SK-N-SH treated with all-trans-retinoic acid at 6 μM for 48 hours (cell line): ENCODE results near the gene ATP13A2.

Source experiments
- ATAC-seq: fragments of 200-7000 bp; cut with Tn5 transposase; 3 replicates; pipeline ENCODE4 v1.9.1; 2020; ENCODE audit warnings: mild to moderate bottlenecking, moderate library complexity
- ARNTL ChIP-seq: fragments of 450-650 bp; formaldehyde crosslinking; IDR thresholded peaks from 2 replicates; pipeline ENCODE4 v1.5.0; 2020; ENCODE audit warnings: low read depth, mild to moderate bottlenecking, moderate library complexity, borderline replicate concordance
- BACH2 ChIP-seq: fragments of 250-450 bp; sonication (Bioruptor Pico); IDR thresholded peaks from 2 replicates; pipeline ENCODE4 v1.9.0; 2021; ENCODE audit warnings: mild to moderate bottlenecking, borderline replicate concordance
- ESRRG ChIP-seq: fragments of 250-450 bp; sonication (Bioruptor Pico); IDR thresholded peaks from 2 replicates; pipeline ENCODE4 v1.6.1; 2021; ENCODE audit warnings: mild to moderate bottlenecking
- GLIS3 ChIP-seq: fragments of 250-450 bp; sonication (Bioruptor Pico); IDR thresholded peaks from 2 replicates; pipeline ENCODE4 v1.5.0; 2020; ENCODE audit warnings: mild to moderate bottlenecking, moderate library complexity
- ISL1 ChIP-seq: fragments of 250-450 bp; sonication (Bioruptor Pico); IDR thresholded peaks from 2 replicates; pipeline ENCODE4 v2.1.2; 2022; ENCODE audit warnings: mild to moderate bottlenecking, moderate library complexity
- OSR1 ChIP-seq: fragments of 250-450 bp; sonication (Bioruptor Pico); IDR thresholded peaks from 2 replicates; pipeline ENCODE4 v1.8.0; 2022; ENCODE audit warnings: moderate library complexity, mild to moderate bottlenecking, inconsistent platforms
- PPARA ChIP-seq: fragments of 250-450 bp; sonication (Bioruptor Pico); IDR thresholded peaks from 2 replicates; pipeline ENCODE4 v1.5.0; 2020; ENCODE audit warnings: mild to moderate bottlenecking, borderline replicate concordance
- RARB ChIP-seq: fragments of 250-450 bp; sonication (Bioruptor Pico); IDR thresholded peaks from 2 replicates; pipeline ENCODE4 v1.8.0; 2021; ENCODE audit warnings: mild to moderate bottlenecking, moderate library complexity
- SNAI2 ChIP-seq: fragments of 250-450 bp; sonication (Bioruptor Pico); IDR thresholded peaks from 2 replicates; pipeline ENCODE4 v1.5.0; 2020; ENCODE audit warnings: mild to moderate bottlenecking, moderate library complexity
- TCF4 ChIP-seq: fragments of 250-450 bp; sonication (Bioruptor Pico); IDR thresholded peaks from 2 replicates; pipeline ENCODE4 v1.8.0; 2021; ENCODE audit warnings: mild to moderate bottlenecking, moderate library complexity, borderline replicate concordance
- TOX ChIP-seq: fragments of 250-450 bp; sonication (Bioruptor Pico); IDR thresholded peaks from 2 replicates; pipeline ENCODE4 v1.8.0; 2021; ENCODE audit warnings: mild to moderate bottlenecking, moderate library complexity, borderline replicate concordance
- ZC3H10 ChIP-seq: fragments of 250-450 bp; sonication (Bioruptor Pico); IDR thresholded peaks from 2 replicates; pipeline ENCODE4 v1.5.1; 2021; ENCODE audit warnings: mild to moderate bottlenecking, moderate library complexity
- ZFP3 ChIP-seq: fragments of 250-450 bp; sonication (Bioruptor Pico); IDR thresholded peaks from 2 replicates; pipeline ENCODE4 v1.5.0; 2020; ENCODE audit warnings: mild to moderate bottlenecking, moderate library complexity
- ZFP30 ChIP-seq: fragments of 450-650 bp; formaldehyde crosslinking; IDR thresholded peaks from 2 replicates; pipeline ENCODE4 v1.5.0; 2022; ENCODE audit warnings: mild to moderate bottlenecking, moderate library complexity
- ZNF565 ChIP-seq: fragments of 450-650 bp; formaldehyde crosslinking; conservative IDR thresholded peaks from 2 replicates; pipeline ENCODE4 v1.5.0; 2020; ENCODE audit warnings: low read depth, mild to moderate bottlenecking, moderate library complexity
- ZNF70 ChIP-seq: fragments of 450-650 bp; formaldehyde crosslinking; IDR thresholded peaks from 2 replicates; pipeline ENCODE4 v1.5.0; 2020; ENCODE audit warnings: mild to moderate bottlenecking, moderate library complexity
- ZNF8 ChIP-seq: fragments of 450-650 bp; formaldehyde crosslinking; IDR thresholded peaks from 2 replicates; pipeline ENCODE4 v1.5.0; 2020; ENCODE audit warnings: mild to moderate bottlenecking, moderate library complexity
- TF ChIP-seq, protein P1 (sequence below): fragments of 250-450 bp; sonication (Bioruptor Pico); IDR thresholded peaks from 2 replicates; pipeline ENCODE4 v1.8.0; 2020; ENCODE audit warnings: mild to moderate bottlenecking, moderate library complexity, borderline replicate concordance
- TF ChIP-seq, protein P2 (sequence below): fragments of 250-450 bp; sonication (Bioruptor Pico); IDR thresholded peaks from 2 replicates; pipeline ENCODE4 v1.5.1; 2020; ENCODE audit warnings: low read depth, mild to moderate bottlenecking, moderate library complexity
- TF ChIP-seq, protein P3 (sequence below): fragments of 250-450 bp; sonication (Bioruptor Pico); IDR thresholded peaks from 2 replicates; pipeline ENCODE4 v1.5.0; 2020; ENCODE audit warnings: mild to moderate bottlenecking, moderate library complexity
- TF ChIP-seq, protein P4 (sequence below): fragments of 250-450 bp; sonication (Bioruptor Pico); IDR thresholded peaks from 2 replicates; pipeline ENCODE4 v1.5.1; 2021; ENCODE audit warnings: mild to moderate bottlenecking, moderate library complexity
- TF ChIP-seq, protein P5 (sequence below): fragments of 250-450 bp; sonication (Bioruptor Pico); IDR thresholded peaks from 2 replicates; pipeline ENCODE4 v1.8.0; 2021; ENCODE audit warnings: low read depth, mild to moderate bottlenecking, moderate library complexity, borderline replicate concordance

ATP13A2 gene

DNA sequence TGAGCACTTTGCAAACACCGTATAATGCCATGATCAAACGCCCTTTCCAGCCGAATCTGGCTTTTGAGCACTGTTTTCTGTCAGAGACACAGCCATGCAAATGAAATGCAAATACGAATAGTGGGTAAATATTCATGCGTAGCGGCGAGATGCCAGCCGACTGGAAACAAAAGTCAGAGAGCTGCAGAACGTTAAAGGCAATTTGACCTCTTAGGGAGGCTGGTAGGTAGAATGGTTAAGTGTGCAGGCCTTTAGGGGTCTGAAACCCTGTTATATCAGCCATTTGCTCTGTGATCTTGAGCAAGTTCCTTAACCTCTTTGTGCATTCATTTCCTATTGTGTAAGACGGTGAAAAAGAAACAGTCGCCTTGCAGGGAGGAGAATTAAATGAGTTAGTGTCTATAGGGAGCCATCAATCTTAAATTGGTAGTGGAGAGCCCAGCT, 48.6 kb upstream of the ATP13A2 start:
- TF ChIP-seq BACH2 (CRISPR knock-in tag) (no peak), SNAI2 (CRISPR knock-in tag) (no peak), ZC3H10 (CRISPR knock-in tag) (no peak), ZFP30 (no peak), ZNF565 (CRISPR knock-in tag) (no peak), ESRRG (CRISPR knock-in tag) (no peak), RARB (no peak), ZNF70 (CRISPR knock-in tag) (no peak), PPARA (CRISPR knock-in tag) (no peak), GLIS3 (CRISPR knock-in tag) (no peak), TCF4 (CRISPR knock-in tag) (no peak), ARNTL (CRISPR knock-in tag) (no peak), ZNF8 (no peak), ZFP3 (no peak), TOX (CRISPR knock-in tag) (no peak), OSR1 (no peak)
- TF ChIP-seq, protein P1, sequence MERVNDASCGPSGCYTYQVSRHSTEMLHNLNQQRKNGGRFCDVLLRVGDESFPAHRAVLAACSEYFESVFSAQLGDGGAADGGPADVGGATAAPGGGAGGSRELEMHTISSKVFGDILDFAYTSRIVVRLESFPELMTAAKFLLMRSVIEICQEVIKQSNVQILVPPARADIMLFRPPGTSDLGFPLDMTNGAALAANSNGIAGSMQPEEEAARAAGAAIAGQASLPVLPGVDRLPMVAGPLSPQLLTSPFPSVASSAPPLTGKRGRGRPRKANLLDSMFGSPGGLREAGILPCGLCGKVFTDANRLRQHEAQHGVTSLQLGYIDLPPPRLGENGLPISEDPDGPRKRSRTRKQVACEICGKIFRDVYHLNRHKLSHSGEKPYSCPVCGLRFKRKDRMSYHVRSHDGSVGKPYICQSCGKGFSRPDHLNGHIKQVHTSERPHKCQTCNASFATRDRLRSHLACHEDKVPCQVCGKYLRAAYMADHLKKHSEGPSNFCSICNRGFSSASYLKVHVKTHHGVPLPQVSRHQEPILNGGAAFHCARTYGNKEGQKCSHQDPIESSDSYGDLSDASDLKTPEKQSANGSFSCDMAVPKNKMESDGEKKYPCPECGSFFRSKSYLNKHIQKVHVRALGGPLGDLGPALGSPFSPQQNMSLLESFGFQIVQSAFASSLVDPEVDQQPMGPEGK (CRISPR knock-in tag) = no peak
- TF ChIP-seq, protein P2, sequence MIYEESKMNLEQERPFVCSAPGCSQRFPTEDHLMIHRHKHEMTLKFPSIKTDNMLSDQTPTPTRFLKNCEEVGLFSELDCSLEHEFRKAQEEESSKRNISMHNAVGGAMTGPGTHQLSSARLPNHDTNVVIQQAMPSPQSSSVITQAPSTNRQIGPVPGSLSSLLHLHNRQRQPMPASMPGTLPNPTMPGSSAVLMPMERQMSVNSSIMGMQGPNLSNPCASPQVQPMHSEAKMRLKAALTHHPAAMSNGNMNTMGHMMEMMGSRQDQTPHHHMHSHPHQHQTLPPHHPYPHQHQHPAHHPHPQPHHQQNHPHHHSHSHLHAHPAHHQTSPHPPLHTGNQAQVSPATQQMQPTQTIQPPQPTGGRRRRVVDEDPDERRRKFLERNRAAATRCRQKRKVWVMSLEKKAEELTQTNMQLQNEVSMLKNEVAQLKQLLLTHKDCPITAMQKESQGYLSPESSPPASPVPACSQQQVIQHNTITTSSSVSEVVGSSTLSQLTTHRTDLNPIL (CRISPR knock-in tag) = no peak
- TF ChIP-seq, protein P3, sequence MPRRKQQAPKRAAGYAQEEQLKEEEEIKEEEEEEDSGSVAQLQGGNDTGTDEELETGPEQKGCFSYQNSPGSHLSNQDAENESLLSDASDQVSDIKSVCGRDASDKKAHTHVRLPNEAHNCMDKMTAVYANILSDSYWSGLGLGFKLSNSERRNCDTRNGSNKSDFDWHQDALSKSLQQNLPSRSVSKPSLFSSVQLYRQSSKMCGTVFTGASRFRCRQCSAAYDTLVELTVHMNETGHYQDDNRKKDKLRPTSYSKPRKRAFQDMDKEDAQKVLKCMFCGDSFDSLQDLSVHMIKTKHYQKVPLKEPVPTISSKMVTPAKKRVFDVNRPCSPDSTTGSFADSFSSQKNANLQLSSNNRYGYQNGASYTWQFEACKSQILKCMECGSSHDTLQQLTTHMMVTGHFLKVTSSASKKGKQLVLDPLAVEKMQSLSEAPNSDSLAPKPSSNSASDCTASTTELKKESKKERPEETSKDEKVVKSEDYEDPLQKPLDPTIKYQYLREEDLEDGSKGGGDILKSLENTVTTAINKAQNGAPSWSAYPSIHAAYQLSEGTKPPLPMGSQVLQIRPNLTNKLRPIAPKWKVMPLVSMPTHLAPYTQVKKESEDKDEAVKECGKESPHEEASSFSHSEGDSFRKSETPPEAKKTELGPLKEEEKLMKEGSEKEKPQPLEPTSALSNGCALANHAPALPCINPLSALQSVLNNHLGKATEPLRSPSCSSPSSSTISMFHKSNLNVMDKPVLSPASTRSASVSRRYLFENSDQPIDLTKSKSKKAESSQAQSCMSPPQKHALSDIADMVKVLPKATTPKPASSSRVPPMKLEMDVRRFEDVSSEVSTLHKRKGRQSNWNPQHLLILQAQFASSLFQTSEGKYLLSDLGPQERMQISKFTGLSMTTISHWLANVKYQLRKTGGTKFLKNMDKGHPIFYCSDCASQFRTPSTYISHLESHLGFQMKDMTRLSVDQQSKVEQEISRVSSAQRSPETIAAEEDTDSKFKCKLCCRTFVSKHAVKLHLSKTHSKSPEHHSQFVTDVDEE (CRISPR knock-in tag) = no peak
- TF ChIP-seq, protein P4, sequence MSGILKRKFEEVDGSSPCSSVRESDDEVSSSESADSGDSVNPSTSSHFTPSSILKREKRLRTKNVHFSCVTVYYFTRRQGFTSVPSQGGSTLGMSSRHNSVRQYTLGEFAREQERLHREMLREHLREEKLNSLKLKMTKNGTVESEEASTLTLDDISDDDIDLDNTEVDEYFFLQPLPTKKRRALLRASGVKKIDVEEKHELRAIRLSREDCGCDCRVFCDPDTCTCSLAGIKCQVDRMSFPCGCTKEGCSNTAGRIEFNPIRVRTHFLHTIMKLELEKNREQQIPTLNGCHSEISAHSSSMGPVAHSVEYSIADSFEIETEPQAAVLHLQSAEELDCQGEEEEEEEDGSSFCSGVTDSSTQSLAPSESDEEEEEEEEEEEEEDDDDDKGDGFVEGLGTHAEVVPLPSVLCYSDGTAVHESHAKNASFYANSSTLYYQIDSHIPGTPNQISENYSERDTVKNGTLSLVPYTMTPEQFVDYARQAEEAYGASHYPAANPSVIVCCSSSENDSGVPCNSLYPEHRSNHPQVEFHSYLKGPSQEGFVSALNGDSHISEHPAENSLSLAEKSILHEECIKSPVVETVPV = no peak
- no peak for ATAC-seq

DNA sequence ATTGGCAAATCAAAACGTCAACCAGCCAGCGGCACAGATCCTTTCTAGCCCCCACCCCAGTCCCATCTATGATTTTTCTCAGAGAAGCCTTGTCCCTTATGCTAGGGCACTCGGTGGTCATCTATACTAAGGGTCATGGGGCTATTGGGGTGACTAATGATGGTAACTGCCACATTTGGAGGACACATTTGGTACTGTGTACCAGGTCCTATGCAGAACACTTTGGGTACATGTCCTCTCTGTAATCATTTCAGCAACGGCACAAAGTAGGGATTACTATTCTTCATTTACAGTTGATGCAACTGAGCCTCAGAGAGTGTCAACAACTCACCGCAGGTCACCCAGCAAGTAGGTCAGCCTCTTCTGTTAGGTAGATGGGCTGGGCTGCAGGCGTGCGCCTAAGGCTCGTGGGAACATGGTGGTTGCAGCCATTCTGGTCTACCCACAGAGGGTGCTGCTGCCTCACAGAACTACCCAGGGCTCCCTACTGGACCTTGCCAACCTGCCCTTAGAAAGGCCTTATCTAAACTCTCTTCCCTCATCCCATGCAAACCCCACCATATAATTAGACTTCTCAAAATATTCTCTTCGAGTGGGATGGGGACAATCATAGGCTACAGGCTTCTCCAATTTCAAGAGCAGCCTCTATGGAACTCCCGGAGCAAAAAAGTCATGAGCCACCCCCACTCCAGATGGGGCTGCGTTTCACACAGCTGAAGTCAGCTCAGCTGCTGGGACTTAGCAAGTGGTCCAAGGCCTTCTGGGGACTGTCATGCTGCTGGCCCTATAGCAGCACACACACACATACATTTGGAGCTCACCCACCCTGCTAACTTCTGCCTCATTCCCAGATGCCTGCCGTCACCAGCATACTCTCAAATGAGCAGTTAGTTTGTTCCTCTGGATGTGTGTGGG, 47.9 kb upstream of the ATP13A2 start:
- TF ChIP-seq ISL1 (CRISPR knock-in tag) (no peak), TOX (CRISPR knock-in tag) (no peak), ZNF70 (CRISPR knock-in tag) (no peak), TCF4 (CRISPR knock-in tag) (no peak), BACH2 (CRISPR knock-in tag) (no peak), PPARA (CRISPR knock-in tag) (no peak), ZFP30 (no peak), RARB (no peak), GLIS3 (CRISPR knock-in tag) (no peak), OSR1 (no peak)
- TF ChIP-seq, protein P2 (CRISPR knock-in tag) = no peak
- TF ChIP-seq, protein P4 = no peak
- TF ChIP-seq, protein P5, sequence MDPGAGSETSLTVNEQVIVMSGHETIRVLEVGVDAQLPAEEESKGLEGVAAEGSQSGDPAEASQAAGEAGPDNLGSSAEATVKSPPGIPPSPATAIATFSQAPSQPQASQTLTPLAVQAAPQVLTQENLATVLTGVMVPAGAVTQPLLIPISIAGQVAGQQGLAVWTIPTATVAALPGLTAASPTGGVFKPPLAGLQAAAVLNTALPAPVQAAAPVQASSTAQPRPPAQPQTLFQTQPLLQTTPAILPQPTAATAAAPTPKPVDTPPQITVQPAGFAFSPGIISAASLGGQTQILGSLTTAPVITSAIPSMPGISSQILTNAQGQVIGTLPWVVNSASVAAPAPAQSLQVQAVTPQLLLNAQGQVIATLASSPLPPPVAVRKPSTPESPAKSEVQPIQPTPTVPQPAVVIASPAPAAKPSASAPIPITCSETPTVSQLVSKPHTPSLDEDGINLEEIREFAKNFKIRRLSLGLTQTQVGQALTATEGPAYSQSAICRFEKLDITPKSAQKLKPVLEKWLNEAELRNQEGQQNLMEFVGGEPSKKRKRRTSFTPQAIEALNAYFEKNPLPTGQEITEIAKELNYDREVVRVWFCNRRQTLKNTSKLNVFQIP = no peak
- peak; percentile 97 for ATAC-seq
